CD8-positive, alpha-beta memory T cell (primary cell): Measurements from ENCODE around the gene MEN1. TPM values are rescaled to one million over a fixed set of nuclear protein-coding genes. Genes with fewer than 3 reads are reported as not detected.

Experiments
- CTCF ChIA-PET: fragments of 350-600 bp; sonication (Branson Sonifier 250); formaldehyde crosslinking; loops from one replicate; lab custom pipeline; 2021; ENCODE audit warnings: antibody characterized with exemption; lab: Charles Lee
- POLR2A ChIA-PET: fragments of 350-600 bp; sonication (Branson Sonifier 250); formaldehyde crosslinking; loops from one replicate; lab custom pipeline; 2021; ENCODE audit warnings: antibody characterized with exemption; lab: Charles Lee
- DNase-seq, 5 donors: peaks; one replicate each; pipeline versions ENCODE4 v3.0.0 to v3.0.0-alpha.2; 2020 to 2022; ENCODE audit warnings: mixed read lengths in 1 of 5
- H3K27ac ChIP-seq: one replicate; pipeline ENCODE4 v1.7.0; 2013; ENCODE audit warnings: low read depth, mild to moderate bottlenecking, low read length, moderate library complexity
- H3K27me3 ChIP-seq: 2 replicates; pipeline ENCODE4 v1.7.0; 2013; ENCODE audit warnings: low read length, mild to moderate bottlenecking; ENCODE audit not compliant: insufficient read depth, poor library complexity, severe bottlenecking
- H3K36me3 ChIP-seq: 2 replicates; pipeline ENCODE4 v1.7.0; 2013; ENCODE audit warnings: mild to moderate bottlenecking, low read length, moderate library complexity; ENCODE audit not compliant: insufficient read depth
- H3K4me1 ChIP-seq: 2 replicates; pipeline ENCODE4 v1.7.0; 2013; ENCODE audit warnings: mild to moderate bottlenecking, low read length, moderate library complexity; ENCODE audit not compliant: insufficient read depth
- H3K4me3 ChIP-seq: 2 replicates; pipeline ENCODE4 v1.7.0; 2013; ENCODE audit warnings: mild to moderate bottlenecking, low read length
- H3K9me3 ChIP-seq: 2 replicates; pipeline ENCODE4 v1.7.0; 2013; ENCODE audit warnings: mild to moderate bottlenecking, low read length
- H3K27ac Mint-ChIP-seq, 8 donors: one replicate each; pipeline ENCODE4 v1.8.0; 2020 to 2021; ENCODE audit warnings: mixed read lengths in 8 of 8, mild to moderate bottlenecking in 6 of 8, inconsistent platforms in 3 of 8, moderate library complexity in 3 of 8
- H3K27me3 Mint-ChIP-seq, 2 donors: one replicate each; pipeline ENCODE4 v1.8.0; 2020 to 2021; ENCODE audit warnings: mixed read lengths in 2 of 2, mild to moderate bottlenecking in 1 of 2, moderate library complexity in 1 of 2
- H3K36me3 Mint-ChIP-seq, 3 donors: one replicate each; pipeline ENCODE4 v1.8.0; 2020 to 2021; ENCODE audit warnings: mixed read lengths in 3 of 3, inconsistent platforms in 1 of 3, mild to moderate bottlenecking in 1 of 3
- H3K4me1 Mint-ChIP-seq, 3 donors: one replicate each; pipeline ENCODE4 v1.8.0; 2020 to 2021; ENCODE audit warnings: mixed read lengths in 3 of 3, inconsistent platforms in 1 of 3, mild to moderate bottlenecking in 1 of 3
- H3K4me3 Mint-ChIP-seq, 7 donors: one replicate each; pipeline ENCODE4 v1.8.0; 2020 to 2021; ENCODE audit warnings: mixed read lengths in 7 of 7, mild to moderate bottlenecking in 6 of 7, moderate library complexity in 4 of 7, inconsistent platforms in 2 of 7
- H3K9me3 Mint-ChIP-seq, 5 donors: one replicate each; pipeline ENCODE4 v1.8.0; 2020 to 2022; ENCODE audit warnings: mixed read lengths in 5 of 5, mild to moderate bottlenecking in 3 of 5, moderate library complexity in 2 of 5, inconsistent platforms in 1 of 5
- polyA plus RNA-seq: library from polyadenylated mRNA; unstranded; fragments of 300-500 nt; fragmentation: Illumina TruSeq; gene quantifications from one replicate; pipeline ENCODE4 v1.2.3, GENCODE V29; 2021
- total RNA-seq, 2 experiments: library from RNA; stranded (reverse); gene quantifications; one replicate each; pipeline ENCODE4 v1.2.3, GENCODE V29; 2021

MEN1 gene
- total and polyA plus RNA-seq, 3 experiments from 2014 or later: 45.0 to 47.7 (median 45.8) TPM

DNA sequence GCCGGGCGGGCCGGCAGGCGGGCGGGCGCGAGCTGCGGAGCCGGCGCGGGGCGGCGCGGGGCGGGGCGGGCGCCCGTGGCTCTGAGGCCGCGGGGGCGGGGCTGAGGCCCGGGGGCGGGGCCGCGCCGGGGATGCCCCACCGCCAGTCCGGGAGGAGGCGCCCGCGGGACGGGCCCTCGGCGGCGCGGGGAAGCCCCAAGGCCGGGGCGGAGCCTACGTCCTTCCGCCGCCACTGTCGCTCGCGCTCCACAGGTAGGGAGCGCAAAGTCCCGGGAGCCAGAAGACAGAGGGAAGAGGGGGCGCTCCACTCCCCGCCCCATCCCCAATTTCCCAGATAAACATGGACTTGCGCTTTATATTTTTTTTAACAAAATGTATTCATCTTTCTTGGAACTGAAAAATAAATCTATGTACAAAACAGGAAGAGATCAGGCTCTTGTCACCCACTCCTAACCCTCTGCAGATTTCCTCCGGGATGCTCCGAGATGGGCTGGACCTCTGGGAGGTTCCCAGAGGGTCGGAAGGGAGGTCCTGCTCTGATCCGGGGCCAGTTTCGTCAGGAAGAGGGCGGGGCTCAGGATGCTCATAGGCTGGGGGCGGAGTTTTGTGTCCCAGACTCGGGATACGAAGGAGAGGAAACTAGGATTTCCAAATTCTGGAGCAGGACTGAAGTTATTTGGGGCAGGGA is 7.0 kb downstream of the MEN1 start, which contains the start of gene MAP4K2:
Gene MAP4K2, minus strand, starts transcription at position 57 of the 688 bp plus-strand sequence. CDS start 65 bp downstream, outside the sequence.
- Mint-ChIP-seq H3K27me3 (peaks cover 0 to 4% of the 10 kb centered on the region in 2 donors), H3K9me3 (no peaks in the 10 kb centered on the region), H3K36me3 (peaks cover 0 to 65% (median 3%) of the 10 kb centered on the region in 3 donors), H3K27ac (peak within 1 kb of the TSS; percentile 80 to 98 (median 96)), H3K4me3 (peak within 1 kb of the TSS; percentile 83 to 95 (median 88)), H3K4me1 (peaks cover 23 to 45% (median 23%) of the 10 kb centered on the region in 3 donors)
- Histone ChIP-seq H3K36me3 (peaks cover 23% of the 10 kb centered on the region), H3K9me3 (no peaks in the 10 kb centered on the region), H3K27ac (peak within 1 kb of the TSS; percentile 78), H3K4me1 (peaks cover 28% of the 10 kb centered on the region), H3K27me3 (no peaks in the 10 kb centered on the region), H3K4me3 (peak within 1 kb of the TSS; percentile 83)
- CTCF ChIA-PET: interaction anchor here (0.8 to 2.2 kb wide), 7 partner anchors 9 to 61 kb away, joined by 3 to 9 read pairs (median 3); partner anchors contain the start of gene RASGRP2
- POLR2A ChIA-PET: interaction anchor here (0.6 to 4.9 kb wide), 6 partner anchors 17 to 388 kb away, joined by 3 to 46 read pairs (median 4); partner anchors contain the start of genes CDC42BPG, RASGRP2 and SF1
- DNase-seq: peak; percentile 87 to 90 (median 88)

DNA sequence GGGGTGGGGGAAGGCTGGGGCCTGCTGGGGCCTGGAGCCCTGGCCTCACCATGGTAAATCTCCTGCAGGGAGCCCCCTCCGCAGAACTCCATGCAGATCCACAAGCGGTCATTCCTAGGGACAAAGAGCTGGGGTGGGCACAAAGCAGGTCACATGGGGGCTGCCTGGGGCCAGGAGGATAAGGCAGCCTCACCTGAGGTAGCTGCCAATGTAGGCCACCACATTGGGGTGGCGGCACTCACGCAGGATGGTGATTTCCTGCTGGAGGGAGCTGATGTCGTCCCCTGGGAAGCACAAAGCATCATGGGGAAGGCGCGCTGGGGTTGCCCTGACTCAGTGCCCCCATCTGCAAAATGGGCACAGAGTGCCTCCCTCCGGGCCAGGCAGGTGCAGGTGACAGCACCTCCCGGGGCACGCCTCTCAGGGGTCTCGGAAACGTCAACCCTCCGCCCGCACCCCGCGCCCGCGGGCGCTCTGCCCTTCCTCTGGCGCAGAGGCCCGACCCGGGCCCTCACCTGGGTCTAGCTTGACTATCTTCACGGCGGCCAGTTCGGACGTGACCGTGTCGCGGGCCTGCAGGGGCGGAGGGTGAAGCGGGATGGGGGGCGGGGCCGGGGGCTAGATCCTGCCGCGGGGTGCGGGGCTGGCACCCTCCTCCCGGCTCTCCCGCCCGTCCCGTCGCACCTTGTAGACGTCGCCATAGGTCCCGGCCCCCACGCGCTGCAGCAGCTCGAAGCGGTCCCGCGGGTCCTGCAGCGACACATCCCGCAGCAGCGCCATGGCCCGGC is 7.8 kb downstream of the MEN1 start:
- H3K4me1 ChIP-seq: peaks cover 28% of the 10 kb centered on the region
- POLR2A ChIA-PET: interaction anchor here (0.5 to 4.9 kb wide), 11 partner anchors 8 to 1489 kb away, joined by 3 to 46 read pairs (median 4); partner anchors contain the start of genes CDC42BPG, RASGRP2 and SF1
- H3K4me3 ChIP-seq: peak overlapping the region; percentile 77
- Mint-ChIP-seq H3K36me3 (peaks cover 0 to 61% (median 3%) of the 10 kb centered on the region in 3 donors), H3K27ac (peak overlapping the region; percentile 19 to 91 (median 82)), H3K4me3 (peak overlapping the region; percentile 76 to 89 (median 79)), H3K4me1 (peaks cover 19 to 41% (median 21%) of the 10 kb centered on the region in 3 donors), H3K27me3 (peaks cover 0 to 4% of the 10 kb centered on the region in 2 donors), H3K9me3 (no peaks in the 10 kb centered on the region)
- H3K27me3 ChIP-seq: no peaks in the 10 kb centered on the region
- CTCF ChIA-PET: interaction anchor here (0.7 to 2.2 kb wide), 8 partner anchors 9 to 92 kb away, joined by 3 to 9 read pairs (median 3); no protein-coding TSS in a partner anchor
- peak in 2 of 5 donors; percentile 33 to 40 for DNase-seq
- peak overlapping the region; percentile 44 for H3K27ac ChIP-seq
- no peaks in the 10 kb centered on the region for H3K9me3 ChIP-seq
- H3K36me3 ChIP-seq: peaks cover 19% of the 10 kb centered on the region

DNA sequence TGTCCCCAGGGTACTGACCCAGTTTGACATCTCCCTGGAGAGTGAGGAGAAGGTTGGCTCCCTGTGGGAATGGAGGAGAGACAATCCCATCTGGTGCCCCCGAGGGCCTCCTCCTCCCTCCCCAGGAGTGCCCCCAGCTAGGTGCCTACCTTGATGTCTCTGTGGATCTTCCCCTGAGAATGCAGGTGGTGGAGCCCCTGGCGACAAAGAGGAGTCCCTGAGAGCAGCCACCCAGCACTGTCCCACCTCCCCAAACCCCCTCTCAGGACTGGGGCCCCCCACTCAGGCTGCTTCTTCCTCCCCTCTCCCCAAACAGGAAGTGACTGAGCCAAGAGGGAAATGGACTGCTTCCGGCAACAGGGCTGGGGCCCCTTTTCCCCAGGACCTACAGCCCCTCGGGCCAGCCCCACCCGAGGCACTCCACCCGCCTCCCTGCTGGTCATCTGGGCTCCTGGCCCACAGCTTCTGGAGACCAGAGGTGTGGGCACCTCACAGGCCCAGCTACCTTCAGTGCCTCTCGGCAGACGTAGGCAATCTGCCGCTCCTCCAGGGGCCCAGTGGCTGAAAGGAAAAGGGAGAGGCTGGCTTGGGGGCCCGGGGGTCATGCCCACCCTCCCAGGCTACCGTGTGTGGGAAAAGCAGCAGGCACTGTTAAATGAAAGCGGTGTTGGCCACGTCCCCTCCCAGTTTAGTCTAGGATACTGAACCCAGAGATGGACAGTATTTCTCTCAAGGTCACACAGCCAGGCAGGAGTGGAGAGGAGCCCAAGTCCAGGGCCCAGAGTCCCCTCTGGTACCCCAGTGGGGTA is 8.6 kb downstream of the MEN1 start:
- peak overlapping the region; percentile 72 to 91 (median 83) for H3K27ac Mint-ChIP-seq
- Histone ChIP-seq H3K36me3 (peaks cover 11% of the 10 kb centered on the region), H3K27me3 (no peaks in the 10 kb centered on the region), H3K4me3 (peak overlapping the region; percentile 77), H3K4me1 (peaks cover 28% of the 10 kb centered on the region), H3K27ac (peak overlapping the region; percentile 44), H3K9me3 (no peaks in the 10 kb centered on the region)
- H3K9me3 Mint-ChIP-seq: no peaks in the 10 kb centered on the region
- ChIA-PET CTCF (interaction anchor here (0.9 to 1.2 kb wide), 5 partner anchors 8 to 48 kb away, joined by 3 to 4 read pairs (median 3); no protein-coding TSS in a partner anchor), POLR2A (interaction anchor here (0.5 to 4.9 kb wide), 11 partner anchors 9 to 1916 kb away, joined by 3 to 46 read pairs (median 4); partner anchors contain the start of genes CDC42BPG, RASGRP2 and SF1)
- H3K4me1 Mint-ChIP-seq: peaks cover 18 to 38% (median 18%) of the 10 kb centered on the region in 3 donors
- H3K27me3 Mint-ChIP-seq: peaks cover 0 to 4% of the 10 kb centered on the region in 2 donors
- H3K4me3 Mint-ChIP-seq: peak overlapping the region; percentile 76 to 89 (median 79)
- no peak for DNase-seq
- peaks cover 0 to 55% (median 3%) of the 10 kb centered on the region in 3 donors for H3K36me3 Mint-ChIP-seq

DNA sequence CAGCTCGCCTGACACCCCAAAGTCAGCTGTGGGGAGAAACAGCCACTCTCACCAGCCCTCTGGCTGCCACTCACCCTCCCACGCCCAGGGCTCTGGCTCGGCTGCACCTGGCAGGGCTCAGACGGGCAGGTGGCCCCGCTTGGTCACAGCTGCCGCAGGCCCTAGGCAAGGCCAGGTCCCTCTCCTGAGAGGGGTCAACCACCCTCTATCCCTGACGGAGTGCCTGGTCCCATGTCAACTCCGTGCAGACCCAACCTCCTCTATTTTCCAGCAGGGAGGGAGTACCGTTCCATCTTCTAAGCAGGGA is 9.2 kb downstream of the MEN1 start:
- peak overlapping the region in 7 of 8 donors; percentile 7 to 81 (median 50) for H3K27ac Mint-ChIP-seq
- no peaks in the 10 kb centered on the region for H3K9me3 Mint-ChIP-seq
- POLR2A ChIA-PET: interaction anchor here (4.9 kb wide), 1 partner anchor 22 kb away, joined by 46 read pairs; the partner anchor contains the start of gene SF1
- Histone ChIP-seq H3K27ac (no peak overlapping the region), H3K4me1 (peaks cover 28% of the 10 kb centered on the region), H3K27me3 (no peaks in the 10 kb centered on the region), H3K36me3 (peaks cover 10% of the 10 kb centered on the region), H3K9me3 (no peaks in the 10 kb centered on the region), H3K4me3 (no peak overlapping the region)
- CTCF ChIA-PET: interaction anchor here (1.5 kb wide), 1 partner anchor 47 kb away, joined by 5 read pairs; no protein-coding TSS in a partner anchor
- peak overlapping the region in 4 of 7 donors; percentile 18 to 64 (median 28) for H3K4me3 Mint-ChIP-seq
- no peak for DNase-seq
- H3K27me3 Mint-ChIP-seq: peaks cover 0 to 1% of the 10 kb centered on the region in 2 donors
- peaks cover 14 to 36% (median 15%) of the 10 kb centered on the region in 3 donors for H3K4me1 Mint-ChIP-seq
- H3K36me3 Mint-ChIP-seq: peaks cover 0 to 56% (median 3%) of the 10 kb centered on the region in 3 donors

DNA sequence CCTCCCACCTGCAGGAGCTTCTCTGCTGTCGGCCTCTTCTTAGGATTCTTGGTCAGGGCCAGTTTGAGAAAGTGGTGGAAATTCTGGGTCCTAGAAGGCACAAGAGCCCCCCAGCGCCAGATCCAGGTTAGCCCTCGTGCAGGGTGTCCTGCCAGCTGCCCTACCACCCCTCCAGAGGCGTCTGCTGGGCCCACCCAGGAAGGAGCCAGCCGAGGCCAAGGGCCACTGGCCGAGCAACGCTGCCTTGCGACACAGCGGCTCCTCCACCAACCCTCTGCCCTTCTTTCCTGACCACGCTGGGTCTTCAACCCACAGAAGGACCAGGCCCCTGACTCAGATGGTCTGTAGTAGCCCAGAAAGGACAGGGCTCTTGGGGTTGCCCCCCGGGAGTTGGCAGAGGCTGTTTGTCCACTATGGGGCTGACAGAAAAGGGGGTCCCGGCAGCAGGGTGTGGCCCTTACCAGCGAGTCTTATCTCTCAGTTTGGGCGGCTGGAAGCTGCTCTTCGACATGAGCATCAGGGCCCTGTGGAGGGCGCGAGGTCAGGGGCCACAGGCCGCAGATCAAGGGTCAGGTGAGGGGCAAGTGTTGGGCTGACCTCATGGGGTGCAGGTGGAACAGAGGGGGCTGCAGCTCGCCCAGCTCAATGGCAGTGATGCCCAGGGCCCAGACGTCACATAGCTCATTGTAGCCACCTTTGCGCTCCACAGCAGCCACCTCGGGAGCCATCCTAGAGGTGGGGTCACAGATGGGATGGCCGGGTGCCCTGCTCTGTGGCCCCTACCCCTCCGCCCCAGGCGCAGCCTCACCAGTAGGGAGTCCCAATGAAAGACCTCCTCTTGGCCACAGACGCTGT is 9.8 kb downstream of the MEN1 start:
- no peak for DNase-seq
- H3K4me1 Mint-ChIP-seq: peaks cover 14 to 42% (median 17%) of the 10 kb centered on the region in 3 donors
- H3K27ac Mint-ChIP-seq: peak overlapping the region in 6 of 8 donors; percentile 7 to 84 (median 36)
- H3K4me3 Mint-ChIP-seq: peak overlapping the region in 4 of 7 donors; percentile 18 to 66 (median 28)
- peaks cover 0 to 56% (median 3%) of the 10 kb centered on the region in 3 donors for H3K36me3 Mint-ChIP-seq
- POLR2A ChIA-PET: interaction anchor here (4.9 kb wide), 1 partner anchor 22 kb away, joined by 46 read pairs; the partner anchor contains the start of gene SF1
- Histone ChIP-seq H3K4me1 (peaks cover 28% of the 10 kb centered on the region), H3K36me3 (peaks cover 10% of the 10 kb centered on the region), H3K27me3 (no peaks in the 10 kb centered on the region), H3K27ac (no peak overlapping the region), H3K9me3 (no peaks in the 10 kb centered on the region), H3K4me3 (no peak overlapping the region)
- peaks cover 0 to 1% of the 10 kb centered on the region in 2 donors for H3K27me3 Mint-ChIP-seq
- no peaks in the 10 kb centered on the region for H3K9me3 Mint-ChIP-seq
- CTCF ChIA-PET: interaction anchor here (1.3 to 1.7 kb wide), 4 partner anchors 9 to 48 kb away, joined by 3 to 5 read pairs (median 4); no protein-coding TSS in a partner anchor

DNA sequence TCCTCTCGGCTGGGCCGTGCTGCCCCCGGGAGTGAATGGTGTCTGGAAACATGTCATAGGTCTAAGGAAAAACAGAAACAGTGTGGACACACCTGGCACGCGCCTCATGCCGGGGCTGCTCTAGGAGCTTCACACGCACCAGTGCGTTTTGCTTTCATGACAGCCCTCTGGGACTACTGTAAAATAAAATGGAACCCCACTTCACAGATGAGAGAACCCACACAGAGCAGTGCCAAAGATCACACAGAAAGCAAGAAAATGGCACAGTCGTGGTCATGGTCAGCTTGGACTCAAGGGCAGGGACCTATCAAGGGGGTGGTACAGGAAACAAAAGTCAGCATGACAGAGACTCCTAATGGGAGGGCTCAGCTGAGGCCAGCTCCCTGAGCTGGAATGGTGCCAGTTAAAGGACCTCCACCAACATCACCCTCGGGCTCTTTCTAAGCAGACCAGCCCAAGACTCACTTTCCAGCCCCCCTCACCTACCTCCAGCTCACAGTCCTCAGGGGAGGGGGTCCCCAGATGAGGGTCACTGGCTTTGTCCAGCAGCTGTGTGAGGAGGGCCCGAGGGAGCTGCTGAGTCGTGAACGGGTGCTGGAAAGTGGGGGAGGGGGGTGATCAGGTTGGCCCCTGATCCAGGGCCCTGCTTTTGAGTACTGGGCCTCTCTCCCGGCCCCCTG is 10.6 kb downstream of the MEN1 start:
- Mint-ChIP-seq H3K27me3 (peaks cover 0 to 1% of the 10 kb centered on the region in 2 donors), H3K4me3 (peak overlapping the region in 2 of 7 donors; percentile 48 to 63), H3K4me1 (peaks cover 16 to 44% (median 20%) of the 10 kb centered on the region in 3 donors), H3K9me3 (no peaks in the 10 kb centered on the region), H3K36me3 (peaks cover 0 to 52% (median 3%) of the 10 kb centered on the region in 3 donors), H3K27ac (peak overlapping the region in 2 of 8 donors; percentile 26 to 34)
- ChIA-PET CTCF (interaction anchor here (1.0 to 1.7 kb wide), 5 partner anchors 10 to 53 kb away, joined by 3 to 5 read pairs (median 4); no protein-coding TSS in a partner anchor), POLR2A (interaction anchor here (4.9 kb wide), 1 partner anchor 21 kb away, joined by 46 read pairs; the partner anchor contains the start of gene SF1)
- H3K9me3 ChIP-seq: no peaks in the 10 kb centered on the region
- no peak overlapping the region for H3K4me3 ChIP-seq
- no peak for DNase-seq
- H3K27me3 ChIP-seq: no peaks in the 10 kb centered on the region
- no peak overlapping the region for H3K27ac ChIP-seq
- H3K4me1 ChIP-seq: peaks cover 28% of the 10 kb centered on the region
- H3K36me3 ChIP-seq: peaks cover 10% of the 10 kb centered on the region
